ENCODE data around the gene LCT.
A peak's percentile ranks its signal among the peaks of the same experiment; 100 is the strongest.
"Not testable (repeated sequence)": the region's sequence is repeated elsewhere in the genome, so short reads cannot be mapped to it uniquely, and the experiment has no call there.

Gene LCT

DNA sequence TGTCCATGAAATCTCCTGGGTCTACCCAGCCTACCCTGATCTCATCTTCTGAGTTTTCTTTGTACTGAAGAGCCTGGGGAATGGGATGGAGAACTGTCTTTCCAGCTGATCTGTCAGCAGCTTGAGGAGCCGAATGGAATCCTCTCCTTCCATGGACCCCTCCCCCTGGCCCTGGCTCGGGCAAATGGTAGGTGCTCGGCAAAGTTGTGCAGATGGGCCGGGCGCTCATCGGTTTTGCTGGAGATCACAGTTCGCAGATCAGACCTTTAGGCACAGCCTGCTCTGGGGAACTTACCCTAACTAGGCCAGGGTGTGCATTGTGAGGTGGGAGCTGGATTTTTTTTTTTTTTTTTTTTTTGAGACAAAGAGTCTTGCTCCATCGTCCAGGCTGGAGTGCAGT, 40.4 kb downstream of the LCT start:
- DNase-seq: no peak

DNA sequence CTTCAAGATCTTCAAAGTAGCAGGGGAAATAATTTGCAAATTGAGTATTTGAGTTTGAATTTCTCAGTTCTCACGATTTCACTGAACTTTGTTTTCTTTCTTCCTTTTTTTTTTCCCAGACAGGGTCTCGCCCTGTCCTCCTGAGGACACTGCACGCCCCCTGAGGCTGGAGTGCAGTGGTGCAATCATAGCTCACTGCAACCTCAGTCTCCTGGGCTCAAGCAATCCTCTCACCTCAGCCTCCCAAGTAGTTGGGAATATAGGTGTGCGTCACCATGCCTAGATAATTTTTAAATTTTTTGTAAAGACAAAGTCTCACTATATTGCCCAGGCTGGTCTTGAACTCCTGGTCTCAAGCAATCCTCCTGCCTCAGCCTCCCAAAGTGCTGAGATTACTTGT, 41.3 kb downstream of the LCT start:
- not testable (repeated sequence) for DNase-seq

DNA sequence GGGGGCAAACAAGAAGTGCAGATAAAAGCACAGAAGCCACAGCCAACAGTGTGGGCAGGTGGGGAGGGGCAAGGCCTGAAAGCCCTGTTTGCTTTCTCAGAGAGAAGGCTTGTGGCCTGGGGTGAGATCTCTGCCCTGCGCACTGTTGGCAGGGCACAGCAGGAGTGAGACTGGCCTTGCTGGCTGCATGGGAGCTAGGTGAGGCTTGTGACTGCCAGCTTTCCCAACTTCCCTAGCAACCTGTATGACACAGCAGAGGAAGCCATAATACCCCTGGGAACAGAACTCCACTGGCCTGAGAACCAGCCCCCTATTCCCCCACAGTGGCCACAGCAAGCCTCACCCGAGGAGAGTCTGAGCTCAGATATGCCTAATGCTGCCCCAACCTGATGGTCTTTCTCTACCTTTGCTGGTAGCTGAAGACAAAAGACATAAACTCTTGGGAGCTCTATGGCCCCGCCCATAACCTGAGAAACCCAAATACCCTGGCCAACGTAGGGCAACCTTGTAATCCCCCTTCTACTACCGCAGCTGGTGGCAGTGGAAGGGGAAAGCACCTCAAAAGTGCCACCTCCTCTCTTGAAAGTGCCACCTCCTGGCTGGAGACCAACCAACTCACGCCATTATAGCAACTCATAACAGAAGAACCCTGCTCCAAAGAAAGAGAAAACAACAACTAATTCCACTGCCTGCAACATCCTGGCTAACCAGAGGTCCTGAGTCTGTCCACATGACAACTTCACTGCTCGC, 44.4 kb downstream of the LCT start:
- DNase-seq: no peak

DNA sequence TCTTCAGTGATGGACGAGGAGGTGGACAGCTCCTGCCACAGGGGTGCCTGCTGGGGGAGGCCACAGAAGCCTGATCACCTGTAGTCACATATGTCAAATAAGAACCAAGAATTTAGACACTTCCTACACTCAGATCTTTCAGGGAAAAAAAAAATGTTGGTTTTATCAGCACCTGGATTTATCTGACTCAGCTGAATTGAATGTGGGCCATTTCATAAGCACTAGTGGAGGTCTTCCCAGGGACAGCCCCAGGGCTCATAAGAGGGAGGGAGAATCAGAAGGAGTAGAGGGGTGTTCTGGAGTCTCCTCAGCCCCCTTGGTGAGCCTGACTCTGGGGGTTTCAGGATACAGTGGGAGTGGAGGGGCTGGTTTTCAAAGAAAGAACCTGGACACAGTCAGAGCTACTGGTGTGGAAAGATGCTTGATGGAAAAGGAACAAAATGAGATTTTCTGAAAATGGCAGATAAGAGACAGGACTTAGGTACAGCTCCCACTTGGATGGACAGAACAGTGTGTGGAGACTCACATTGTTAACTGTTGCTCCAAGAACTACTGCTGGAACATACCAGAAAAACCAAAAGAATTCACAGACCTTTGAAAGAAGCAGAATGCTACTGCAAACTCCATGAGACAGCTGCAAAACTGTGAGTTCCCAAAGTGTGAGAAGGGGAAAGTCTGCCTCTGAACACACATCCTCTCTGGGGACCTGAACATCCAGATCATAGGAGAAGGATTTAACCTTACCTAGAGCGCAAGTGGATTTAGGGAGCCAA, 45.4 kb downstream of the LCT start:
- DNase-seq: no peak

DNA sequence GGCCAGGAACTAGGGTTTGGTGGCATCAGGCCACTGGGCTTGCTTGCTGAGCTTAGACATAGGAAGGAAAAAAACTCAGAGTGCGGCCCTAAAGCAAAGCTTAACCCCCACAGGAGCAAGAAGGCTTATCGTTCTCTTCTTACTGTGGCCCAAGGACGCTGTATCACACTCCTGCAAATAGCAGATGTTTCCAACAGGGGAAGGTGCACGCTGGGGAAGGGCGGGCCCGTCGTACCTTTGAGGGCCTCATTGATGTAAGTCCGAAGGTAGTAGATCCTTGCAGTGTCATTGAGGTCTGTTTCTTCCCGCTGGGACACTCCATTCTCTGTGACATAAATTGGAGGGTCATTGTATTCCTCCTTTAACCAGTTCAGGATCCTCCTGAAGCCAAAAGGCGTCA, 46.6 kb downstream of the LCT start:
- DNase-seq: no peak

DNA sequence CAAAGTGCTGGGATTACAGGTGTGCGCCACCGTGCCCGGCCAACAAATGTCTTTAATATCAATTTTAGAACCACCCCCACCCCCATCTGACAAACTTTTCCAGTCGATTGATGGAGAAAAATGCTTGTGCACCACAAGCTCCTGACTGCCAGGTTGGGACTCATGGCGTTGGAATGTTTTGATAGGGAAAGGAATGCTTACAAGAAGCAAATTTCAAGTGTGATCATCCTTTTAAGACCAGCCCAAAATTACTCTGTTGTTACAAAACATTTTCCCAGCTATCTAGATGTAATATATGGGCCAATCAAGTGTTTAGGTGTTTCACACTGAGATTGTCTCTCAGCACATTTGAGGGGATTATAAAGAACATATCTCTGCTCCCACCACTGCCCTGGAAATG, 50.2 kb downstream of the LCT start:
- DNase-seq: no peak

DNA sequence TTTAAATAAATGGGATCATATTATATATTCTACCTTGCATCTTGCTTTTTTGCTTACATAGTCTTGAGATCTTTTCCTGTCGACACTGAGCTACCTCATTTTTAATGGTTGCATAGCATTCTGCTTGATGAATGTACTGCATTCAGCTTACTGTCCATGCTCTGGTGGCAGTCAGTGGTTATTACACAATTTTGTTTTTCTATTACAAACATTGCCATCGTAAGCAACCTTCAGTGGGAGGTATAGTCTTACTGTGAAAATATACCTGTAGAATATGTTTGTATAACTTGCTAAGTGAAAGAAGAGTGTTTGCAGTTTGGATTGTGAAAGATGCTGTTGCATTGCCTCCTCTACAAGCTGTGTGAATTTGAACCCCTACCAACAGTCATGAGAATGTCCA, 52.0 kb downstream of the LCT start:
- no peak for DNase-seq

DNA sequence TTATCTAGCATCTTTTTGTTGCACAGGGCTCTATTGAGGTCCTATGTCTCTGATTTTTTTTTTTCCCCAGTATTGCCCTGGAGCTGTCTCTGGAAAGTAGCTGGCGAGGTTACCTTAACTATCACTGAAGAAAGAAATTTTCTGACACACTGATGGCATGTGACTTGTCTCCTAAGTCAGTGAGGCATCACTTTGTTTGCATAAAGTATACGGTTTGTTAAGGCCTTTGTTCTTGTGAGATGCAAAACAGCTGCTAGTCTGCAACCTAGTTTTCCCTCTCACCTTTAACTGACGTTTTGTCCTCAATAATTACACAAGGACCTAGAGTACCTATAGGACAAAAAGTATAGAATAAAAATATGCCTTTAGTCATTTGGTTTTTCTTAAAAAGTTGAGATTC, 53.5 kb downstream of the LCT start:
- peak; percentile 18 for DNase-seq

DNA sequence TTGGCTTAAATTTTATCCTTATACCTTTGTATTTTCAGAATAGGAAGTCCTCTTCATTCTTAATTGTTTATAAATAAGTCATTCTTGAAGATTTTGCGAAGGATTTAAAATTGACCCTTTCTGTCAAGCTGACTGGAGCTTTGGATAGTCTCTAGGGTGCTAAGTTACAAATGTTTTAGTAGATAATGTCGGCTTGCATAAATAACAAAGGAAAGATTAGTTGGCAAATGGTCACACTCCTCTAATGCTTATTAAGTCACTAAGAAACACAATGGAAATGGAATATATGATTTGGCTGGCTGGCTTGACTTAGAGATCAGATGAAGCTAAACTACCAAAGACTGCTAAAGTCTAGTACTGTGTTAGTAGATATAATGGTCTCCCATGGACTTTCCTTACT, 54.8 kb downstream of the LCT start:
- no peak for DNase-seq

DNA sequence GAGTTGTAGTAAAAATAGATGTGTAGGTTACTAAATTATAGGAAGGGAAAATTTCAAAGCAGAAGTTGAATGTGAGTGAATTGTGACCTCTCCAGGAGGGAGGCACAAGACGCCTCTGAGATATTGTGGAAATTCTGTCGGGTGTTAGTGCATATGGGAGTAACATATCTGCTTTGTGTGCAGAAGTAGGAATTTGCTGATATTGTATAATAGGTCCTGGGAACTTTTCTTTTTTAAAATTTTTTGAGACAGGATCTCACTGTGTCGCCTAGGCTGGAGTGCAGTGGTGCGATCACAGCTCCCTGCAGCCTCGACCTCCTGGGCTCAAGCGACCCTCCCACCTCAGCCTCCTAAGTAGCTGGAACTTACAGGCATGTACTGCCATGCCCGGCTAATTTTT, 60.6 kb downstream of the LCT start:
- no peak for DNase-seq

DNA sequence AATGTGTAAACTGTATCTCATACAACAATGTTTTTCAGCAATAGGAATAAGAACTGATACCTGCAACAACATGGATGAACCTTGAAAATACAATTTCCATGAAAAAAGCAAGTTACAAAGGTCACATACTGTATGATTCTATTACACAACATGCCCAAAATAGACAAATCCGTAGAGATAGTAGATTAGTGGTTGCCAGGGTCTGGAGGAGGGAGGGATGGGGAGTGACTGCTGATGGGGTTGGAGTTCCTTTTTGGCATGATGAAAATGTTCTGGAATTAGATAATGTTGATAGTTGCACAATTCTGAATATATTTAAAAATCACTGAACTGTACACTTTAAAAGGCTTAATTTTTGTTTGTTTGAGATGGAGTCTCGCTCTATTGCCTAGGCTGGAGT, 61.6 kb downstream of the LCT start:
- no peak for DNase-seq

DNA sequence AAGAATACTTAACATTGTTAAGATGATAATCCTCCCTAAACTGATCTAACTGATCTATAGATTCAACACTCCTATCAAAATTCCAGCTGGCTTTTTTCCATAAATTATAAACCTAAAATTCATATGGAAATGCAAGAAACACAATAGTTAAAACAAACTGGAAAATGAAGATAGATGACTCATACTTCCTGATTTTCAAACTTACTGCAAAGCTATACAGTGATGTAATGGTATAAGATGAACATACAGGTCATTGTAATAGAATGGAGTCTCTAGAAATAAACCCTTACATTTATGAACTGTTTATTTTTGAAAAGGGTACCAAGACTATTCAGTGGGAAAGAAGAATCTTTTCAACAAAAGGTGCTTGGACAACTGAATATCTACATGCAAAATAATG, 63.1 kb downstream of the LCT start:
- no peak for DNase-seq

DNA sequence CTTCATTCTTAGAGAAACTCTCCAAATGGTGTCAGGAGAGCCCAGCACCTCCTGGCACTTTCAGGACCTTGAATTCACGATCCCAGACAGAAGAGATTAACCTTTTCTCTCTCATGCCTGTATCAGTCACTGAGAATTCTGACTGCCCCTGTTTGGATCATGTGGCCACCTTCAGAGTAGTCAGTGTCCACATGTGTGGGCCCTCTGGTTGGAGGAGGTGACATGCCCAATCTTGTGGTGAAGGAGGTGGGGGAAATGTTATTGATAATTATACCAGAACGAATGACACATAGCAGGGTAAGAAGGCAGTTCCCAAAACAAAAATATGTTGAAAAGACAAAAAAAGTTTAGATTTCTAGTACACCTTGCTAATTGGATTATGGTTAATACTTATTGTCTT, 63.7 kb downstream of the LCT start:
- no peak for DNase-seq

DNA sequence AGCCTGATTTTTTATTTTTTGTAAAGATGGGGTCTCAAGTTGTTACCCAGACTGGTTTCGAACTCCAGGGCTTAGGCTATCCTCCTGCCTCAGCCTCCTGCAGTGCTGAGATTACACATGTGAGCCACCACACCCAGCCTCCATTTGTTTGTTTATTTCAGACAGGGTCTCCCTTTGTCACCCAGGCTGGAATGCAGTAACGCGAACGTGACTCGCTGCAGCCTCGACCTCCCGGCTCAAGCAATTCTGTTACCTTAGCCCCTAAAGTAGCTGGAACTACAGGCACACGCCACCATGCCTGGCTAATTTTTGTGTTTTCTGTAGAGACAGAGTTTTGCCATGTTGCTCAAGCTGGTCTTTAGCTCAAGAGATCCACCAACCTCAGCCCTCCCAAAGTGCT, 68.1 kb downstream of the LCT start:
- DNase-seq: no peak

DNA sequence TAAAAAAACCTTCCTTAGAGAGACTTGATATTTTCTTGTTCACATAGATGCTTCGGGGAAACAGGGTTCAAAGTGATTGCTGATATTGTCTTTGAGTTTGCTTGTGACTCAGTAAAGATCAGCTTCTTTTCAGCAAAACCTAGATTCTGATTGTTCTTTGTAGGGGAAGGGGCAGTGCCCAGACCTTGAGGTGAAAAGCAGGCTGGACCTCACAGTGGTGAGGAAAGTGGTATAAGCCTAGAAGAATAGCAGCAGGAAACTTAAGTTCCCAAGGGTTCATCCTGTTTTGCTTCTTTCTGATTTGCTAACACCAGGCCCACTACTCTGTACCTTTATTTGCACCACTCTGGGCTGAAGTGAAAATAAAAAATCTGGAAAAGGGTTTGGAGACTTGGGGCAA, 74.5 kb downstream of the LCT start:
- no peak for DNase-seq

DNA sequence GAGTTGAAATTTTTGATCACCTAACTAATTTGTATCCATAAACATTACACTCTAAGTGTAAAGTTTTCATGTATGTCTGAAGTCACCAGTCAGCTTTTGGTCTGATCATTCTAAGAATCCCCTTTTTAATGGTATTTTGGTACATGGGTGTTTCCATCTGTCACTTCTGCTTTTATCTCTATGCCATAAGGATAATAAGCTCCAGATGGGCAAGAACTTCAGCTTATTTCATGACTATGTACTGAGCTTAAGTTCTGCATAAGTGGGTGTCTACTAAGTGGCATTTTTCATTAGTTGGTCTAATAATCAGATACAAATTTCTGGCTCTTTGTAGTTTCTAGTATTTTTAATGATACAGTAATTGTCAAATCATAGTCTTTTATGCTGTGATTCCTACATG, 75.0 kb downstream of the LCT start:
- DNase-seq: no peak

DNA sequence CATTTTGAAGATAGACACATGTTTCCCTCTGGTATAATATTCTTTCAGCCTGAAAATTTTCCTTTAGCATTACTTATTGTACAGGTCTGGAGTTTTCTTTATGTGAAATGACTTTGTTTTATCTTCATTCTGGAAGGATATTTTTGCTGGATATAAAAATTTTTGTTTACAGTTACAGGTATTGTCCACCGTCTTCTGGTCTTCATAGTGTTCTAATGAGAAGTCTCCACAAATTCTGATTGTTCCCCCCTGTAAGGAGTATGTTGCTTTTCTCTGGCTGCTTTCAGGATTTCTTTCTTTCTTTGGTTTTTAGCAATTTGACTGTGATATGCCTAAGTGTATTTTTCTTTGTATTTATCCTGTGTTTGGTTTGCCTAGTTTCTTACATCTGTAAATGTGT, 80.3 kb downstream of the LCT start:
- no peak for DNase-seq

DNA sequence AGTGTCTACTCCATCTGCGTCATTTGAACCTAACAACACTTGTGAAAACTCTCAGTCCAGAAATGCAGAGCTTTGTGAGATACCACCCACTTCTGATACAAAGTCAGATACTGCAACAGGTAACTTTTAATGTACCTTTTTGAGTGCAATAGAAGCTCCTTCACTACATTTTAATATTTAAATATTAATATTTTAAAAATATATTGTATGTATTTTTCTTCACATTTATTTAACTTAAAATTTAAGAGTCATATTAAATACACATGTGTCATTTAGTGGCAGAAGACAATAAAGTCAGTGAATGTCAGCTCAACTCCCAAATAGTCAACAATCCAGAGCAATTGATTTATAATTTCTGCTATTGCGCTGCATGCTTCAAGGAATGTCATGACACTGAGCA, 81.4 kb downstream of the LCT start:
- DNase-seq: no peak

DNA sequence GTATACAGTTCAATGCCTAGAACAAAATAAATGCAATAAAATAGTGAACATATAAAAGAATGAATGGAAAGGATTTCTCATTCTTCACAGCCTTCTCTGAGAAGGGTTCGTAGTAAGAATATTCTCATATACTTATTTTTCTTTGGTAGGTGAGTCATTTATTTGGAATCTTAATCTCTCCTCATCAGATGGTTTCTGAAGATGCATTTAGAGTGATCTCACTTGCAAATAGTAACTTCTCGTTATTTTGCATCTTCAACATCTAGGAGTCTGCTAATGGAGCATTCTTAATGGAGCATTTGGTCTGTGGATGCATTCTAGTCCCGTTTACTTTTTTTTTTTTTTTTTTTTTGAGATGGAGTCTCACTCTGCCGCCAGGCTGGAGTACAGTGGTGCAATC, 91.4 kb downstream of the LCT start:
- DNase-seq: no peak

DNA sequence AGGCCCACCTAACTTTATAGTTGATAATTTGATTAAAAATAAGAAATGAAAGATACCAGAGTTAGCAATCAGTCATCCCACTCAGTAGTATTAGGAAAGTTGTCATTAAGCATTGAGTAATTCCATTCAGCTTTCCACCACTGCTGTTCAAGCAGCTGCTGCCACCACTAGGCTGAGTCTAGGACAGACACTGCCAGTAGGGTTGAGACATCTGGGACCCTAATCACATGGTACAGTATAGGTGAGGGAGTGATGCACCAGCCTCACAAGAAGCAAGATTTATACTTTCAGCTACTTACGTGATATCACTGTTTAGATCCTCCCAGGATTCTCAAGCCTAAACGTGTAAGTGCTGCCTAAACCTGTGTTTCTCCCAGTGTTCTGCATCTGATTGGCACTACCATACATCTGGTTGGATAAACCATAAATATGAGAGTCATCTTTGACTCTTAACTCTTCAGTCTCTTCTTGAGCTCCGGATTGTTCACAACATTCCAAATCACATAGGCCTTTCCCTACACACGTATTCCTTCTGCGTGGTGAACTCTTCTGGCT, 92.1 kb downstream of the LCT start:
- no peak for DNase-seq

DNA sequence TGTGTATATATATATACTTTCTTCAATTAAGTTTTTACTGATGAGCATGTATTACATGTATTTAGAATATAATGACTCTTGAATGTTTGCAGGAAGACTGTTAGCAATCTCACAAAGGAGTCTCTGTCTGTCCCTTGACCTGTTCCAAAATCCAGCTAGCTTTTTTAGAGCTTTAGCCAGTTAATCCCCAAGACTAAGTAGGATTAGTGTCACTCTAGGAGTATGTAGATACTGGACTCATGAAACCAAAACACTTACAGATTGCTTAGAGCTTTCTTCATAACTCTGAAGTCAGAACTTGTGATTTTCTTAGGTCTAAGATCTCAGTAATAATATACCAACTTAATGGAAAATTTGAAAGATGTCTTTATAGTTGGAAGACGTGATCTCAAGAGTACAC, 93.1 kb downstream of the LCT start:
- no peak for DNase-seq

DNA sequence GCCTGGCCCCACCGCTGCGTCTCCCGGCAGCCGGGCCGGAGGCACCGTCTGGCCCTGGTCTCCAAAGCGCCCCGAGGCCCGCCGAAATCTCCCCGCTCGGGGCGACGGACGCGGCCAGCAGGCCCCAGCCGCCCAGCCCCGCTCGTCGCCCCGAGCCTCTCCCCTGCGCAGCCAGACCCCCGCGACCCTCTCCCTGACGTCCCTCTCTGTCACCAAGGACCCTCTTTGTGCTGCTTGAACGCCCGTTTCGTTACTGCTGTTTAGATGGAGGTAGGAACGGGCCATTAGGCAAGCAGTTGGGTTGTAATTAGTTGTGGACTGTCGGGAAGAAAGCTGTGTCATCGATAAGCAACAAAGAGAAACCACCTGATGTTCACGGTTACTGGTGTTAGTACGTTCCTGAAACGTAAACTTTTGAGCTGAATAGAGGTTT, 94.6 kb downstream of the LCT start:
- DNase-seq: no peak

DNA sequence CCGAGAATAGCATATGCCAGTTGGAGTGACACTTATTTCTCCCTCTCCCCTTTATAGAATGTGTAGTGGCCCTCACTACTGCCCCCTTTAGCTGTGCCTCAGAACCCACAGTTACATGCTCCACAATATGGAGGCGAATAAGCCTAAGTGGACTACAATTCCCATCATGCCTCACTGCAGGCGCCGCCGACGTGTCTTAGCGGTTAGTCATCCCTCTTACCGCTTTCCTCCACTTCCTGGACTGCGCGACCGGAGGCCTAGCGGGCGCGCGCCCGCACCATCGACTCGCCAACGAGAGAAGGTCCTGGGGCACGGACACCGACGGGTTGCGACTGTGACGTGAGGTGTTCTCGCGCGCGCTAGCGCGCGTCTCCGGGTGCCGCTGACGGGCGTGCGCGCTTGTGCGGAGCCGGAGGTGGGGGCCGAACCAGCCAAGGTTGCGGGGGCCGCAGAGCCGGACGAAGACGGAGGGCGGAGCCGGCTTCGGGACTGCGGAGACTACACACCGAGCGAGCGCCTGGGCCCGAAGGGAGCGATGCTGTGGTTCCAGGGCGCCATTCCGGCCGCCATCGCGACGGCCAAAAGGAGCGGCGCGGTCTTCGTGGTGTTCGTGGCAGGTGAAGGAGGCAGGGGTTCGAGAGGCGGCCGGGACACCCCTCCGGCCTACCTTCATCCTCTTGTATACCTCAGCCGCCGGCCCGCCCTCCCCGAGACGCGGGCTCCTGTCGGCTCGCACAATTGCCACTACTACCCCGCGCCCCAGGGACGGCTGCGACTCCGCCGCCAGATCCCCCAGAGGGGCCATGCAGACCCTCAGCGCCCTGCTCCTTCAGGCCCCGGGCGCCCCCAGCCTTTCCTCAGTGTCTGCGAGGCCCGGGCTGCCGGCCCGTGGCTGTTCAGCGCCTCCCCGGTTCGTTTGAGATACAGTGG, 95.3 kb downstream of the LCT start, which contains the start of gene UBXN4:
Gene UBXN4 (plus strand): TSS at position 461 of the 930 bp plus-strand sequence. CDS start 75 bp downstream, at position 536.
- peak; percentile 95 for DNase-seq
